ENCODE measurements around the gene USH1G.

DNA sequence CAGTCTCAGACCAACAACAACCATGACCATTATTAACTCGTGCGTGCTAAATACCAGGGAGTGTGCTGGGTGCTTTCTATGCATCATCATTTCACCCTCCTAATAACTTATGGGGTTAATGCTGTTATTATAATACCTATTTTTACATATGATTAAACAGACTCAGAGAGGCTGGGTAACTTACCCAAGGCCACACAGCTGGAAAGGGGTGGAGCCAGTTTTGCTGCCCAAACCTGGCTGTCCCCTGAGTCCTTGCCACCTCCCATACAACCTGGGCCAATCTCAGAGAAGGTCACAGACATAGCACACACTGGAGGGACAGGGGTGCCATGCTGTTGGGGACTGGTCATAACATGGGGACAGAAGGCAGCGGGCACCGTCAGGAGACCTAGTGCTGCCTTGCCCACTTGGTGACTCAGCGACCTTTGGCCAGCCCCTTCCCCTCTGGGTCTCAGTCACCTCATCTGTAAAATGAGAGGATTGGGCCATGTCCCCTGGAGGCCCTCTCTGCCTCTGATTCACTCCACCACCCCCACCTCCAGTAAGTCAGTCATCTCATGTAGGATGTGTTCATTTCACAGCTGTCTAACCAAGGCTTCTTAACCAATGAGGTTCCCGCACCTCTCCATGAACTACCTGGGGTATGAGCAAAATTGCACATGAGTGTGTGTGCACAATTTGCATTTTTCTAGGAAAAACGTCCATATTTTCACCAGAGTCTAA, 18.2 kb downstream of the USH1G start:
- TF ChIP-seq, protein P1, sequence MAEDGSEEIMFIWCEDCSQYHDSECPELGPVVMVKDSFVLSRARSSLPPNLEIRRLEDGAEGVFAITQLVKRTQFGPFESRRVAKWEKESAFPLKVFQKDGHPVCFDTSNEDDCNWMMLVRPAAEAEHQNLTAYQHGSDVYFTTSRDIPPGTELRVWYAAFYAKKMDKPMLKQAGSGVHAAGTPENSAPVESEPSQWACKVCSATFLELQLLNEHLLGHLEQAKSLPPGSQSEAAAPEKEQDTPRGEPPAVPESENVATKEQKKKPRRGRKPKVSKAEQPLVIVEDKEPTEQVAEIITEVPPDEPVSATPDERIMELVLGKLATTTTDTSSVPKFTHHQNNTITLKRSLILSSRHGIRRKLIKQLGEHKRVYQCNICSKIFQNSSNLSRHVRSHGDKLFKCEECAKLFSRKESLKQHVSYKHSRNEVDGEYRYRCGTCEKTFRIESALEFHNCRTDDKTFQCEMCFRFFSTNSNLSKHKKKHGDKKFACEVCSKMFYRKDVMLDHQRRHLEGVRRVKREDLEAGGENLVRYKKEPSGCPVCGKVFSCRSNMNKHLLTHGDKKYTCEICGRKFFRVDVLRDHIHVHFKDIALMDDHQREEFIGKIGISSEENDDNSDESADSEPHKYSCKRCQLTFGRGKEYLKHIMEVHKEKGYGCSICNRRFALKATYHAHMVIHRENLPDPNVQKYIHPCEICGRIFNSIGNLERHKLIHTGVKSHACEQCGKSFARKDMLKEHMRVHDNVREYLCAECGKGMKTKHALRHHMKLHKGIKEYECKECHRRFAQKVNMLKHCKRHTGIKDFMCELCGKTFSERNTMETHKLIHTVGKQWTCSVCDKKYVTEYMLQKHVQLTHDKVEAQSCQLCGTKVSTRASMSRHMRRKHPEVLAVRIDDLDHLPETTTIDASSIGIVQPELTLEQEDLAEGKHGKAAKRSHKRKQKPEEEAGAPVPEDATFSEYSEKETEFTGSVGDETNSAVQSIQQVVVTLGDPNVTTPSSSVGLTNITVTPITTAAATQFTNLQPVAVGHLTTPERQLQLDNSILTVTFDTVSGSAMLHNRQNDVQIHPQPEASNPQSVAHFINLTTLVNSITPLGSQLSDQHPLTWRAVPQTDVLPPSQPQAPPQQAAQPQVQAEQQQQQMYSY (CRISPR knock-in tag; IDR thresholded peaks at IDR 0.05), result no peak
- TF ChIP-seq EZH2 (conservative IDR thresholded peaks at IDR 0.05; ENCODE audit: low read depth, low read length), result no peak
- TF ChIP-seq, protein P2, sequence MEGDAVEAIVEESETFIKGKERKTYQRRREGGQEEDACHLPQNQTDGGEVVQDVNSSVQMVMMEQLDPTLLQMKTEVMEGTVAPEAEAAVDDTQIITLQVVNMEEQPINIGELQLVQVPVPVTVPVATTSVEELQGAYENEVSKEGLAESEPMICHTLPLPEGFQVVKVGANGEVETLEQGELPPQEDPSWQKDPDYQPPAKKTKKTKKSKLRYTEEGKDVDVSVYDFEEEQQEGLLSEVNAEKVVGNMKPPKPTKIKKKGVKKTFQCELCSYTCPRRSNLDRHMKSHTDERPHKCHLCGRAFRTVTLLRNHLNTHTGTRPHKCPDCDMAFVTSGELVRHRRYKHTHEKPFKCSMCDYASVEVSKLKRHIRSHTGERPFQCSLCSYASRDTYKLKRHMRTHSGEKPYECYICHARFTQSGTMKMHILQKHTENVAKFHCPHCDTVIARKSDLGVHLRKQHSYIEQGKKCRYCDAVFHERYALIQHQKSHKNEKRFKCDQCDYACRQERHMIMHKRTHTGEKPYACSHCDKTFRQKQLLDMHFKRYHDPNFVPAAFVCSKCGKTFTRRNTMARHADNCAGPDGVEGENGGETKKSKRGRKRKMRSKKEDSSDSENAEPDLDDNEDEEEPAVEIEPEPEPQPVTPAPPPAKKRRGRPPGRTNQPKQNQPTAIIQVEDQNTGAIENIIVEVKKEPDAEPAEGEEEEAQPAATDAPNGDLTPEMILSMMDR (CRISPR knock-in tag; IDR thresholded peaks at IDR 0.05), result no peak
- TF ChIP-seq ZNF780A (CRISPR knock-in tag; IDR thresholded peaks at IDR 0.05), result no peak
- TF ChIP-seq ZZZ3 (CRISPR knock-in tag; IDR thresholded peaks at IDR 0.05; ENCODE audit: borderline replicate concordance), result no peak
- no peak for TF ChIP-seq POLR2AphosphoS5 (IDR thresholded peaks at IDR 0.05; ENCODE audit: low read depth, low read length)

Data from HepG2 (cell line).